Stimulated activated CD4-positive, alpha-beta T cell treated with anti-CD3 and anti-CD28 coated beads, Interleukin-15, amount 100 ng/mL, for 48 hours (primary cell): ENCODE data around the gene GMEB1.

ENCODE experiments used
- DNase-seq, 2 donors: peaks; one replicate each; pipeline ENCODE4 v3.0.0-alpha.2; 2020; ENCODE audit warnings: low read depth in 2 of 2

Gene GMEB1

DNA sequence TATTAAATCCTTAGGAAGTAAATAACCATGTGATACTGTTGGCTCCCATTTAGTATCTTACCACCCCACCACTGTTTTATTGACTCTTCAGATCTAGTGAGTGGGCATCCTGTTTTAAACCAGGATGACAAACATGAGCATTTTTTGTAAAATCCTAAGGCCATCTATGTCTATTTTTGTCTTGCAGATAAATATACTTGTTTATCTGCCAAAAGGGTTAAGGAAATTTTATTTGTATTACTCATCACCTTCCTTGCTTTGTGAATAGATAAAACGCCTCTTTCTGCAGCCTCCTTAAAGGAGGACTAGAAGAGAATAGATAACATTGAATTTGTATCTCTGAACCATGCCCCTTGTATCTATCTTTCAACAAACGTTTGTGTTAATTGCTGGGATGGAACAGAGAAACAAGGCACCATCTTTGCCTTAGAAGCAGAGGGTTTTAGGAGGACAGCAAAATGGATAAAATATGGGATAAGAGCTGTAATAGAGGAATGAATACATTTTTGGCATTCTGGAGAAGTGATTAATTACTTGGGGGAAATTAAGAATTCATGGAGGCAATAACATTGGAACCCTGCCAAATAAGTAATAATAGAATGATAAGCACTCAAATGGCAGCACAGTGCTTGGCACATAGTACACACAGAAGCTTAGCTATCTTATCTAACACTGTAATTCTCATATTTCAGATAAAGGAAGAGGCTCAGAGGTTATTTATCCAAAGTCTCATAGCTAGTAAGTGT is 82.9 kb downstream of the GMEB1 start:
- DNase-seq = no peak

DNA sequence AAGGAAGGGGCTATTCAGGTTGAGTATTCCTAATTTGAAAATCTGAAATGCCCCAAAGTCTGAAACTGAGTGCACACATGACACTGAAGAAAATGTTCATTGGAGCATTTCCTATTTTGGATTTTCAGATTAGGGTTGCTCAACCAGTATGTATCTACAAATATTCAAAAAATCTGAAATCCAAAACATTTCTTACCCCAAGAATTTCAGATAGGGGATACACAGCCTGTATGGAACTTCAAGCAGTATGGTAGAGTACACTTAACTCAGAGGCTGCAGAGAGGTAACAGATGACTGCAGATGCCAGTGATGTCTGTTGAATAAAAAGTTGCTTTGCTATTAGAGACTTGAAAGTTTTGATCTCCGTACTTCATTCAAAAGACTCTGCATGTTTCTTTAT is 87.1 kb downstream of the GMEB1 start:
- DNase-seq = no peak

GRCh38 chr1:28756846-28757245 is 88.3 kb downstream of the GMEB1 start:
- no peak for DNase-seq

- no peak for DNase-seq
Measured at GRCh38 chr1:28758420-28758819, 89.8 kb downstream of the GMEB1 start.

DNA sequence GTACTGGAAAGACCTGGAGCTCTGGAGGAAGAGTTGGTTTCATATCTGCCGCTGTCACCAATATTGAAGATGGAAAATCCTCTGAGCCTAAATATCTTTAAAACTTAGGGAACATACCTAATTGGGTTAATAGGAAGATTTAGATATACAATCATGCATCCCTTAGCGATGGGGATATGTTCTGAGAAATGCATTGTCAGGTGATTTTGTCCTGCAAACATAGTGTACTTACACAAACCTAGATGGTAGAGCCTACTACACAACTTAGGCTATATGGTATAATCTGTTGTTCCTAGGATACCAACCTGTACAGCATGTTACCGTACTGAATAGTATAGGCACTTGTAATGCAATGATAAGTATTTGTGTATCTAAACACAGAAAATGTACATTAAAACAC is 90.7 kb downstream of the GMEB1 start:
- no peak for DNase-seq

GRCh38 chr1:28761189-28761588 is 92.6 kb downstream of the GMEB1 start:
- DNase-seq = no peak

DNA sequence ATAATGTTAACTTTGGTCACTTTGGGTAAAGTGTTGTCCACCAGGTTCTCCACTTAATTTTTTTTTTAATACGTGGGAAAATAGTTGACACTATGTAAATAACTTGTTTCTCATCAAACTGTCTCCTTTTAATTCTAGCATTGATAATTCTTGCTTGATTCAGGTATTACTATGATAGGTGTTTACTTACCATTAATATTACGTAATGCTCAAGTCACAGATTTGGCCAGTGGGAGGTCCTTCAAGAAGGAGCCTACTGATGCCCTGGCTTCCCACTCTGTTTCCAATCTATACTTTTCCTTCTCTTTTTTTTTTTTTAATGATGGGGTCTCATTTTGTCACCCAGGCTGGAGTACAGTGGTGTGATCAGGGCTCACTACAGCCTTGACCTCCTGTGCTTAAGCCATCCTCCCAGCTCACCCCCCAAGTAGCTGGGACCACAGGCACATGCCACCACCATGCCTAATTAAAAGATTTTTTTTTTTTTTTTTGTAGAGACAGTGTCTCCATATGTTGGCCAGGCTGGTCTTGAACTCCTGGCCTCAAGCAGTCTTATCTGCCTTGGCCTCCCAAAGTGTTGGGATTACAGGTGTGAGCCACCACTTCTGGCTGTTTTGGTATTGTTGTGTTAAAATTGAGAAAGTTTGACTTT is 98.1 kb downstream of the GMEB1 start:
- no peak for DNase-seq
